Measurements from ENCODE around the gene HIVEP2.

Gene HIVEP2

DNA sequence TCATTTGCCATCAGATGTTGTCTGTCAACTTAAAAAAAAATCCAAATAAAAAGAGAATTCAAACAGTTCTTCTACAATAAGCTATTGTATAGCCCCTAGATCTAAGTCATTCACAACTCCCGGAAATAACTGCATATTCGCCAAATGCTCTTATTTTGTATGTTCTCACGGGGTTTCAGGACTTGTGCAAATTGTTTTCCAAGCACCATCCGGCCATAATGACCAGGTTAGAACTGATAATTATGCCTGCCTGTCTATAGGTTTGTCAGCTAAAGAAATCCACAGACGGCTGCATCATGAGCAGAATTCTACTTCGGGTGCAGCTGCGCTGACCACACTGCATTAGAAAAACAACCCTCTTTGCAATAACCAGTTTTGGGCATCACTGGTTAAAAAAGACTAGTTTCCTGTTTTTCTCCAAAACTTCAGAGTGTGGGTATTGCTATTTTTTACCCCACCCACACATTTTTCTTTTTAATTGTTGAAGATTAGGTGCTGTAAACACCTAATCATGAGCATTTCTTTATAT lies 87.7 kb downstream of the HIVEP2 start:
- no peak for DNase-seq

GRCh38 chr6:142856624-142857232 lies 88.2 kb downstream of the HIVEP2 start:
- DNase-seq: no peak

- DNase-seq: no peak
Observed at GRCh38 chr6:142855893-142856623, 88.9 kb downstream of the HIVEP2 start.

- no peak for DNase-seq
Observed at GRCh38 chr6:142854589-142855488, 90.1 kb downstream of the HIVEP2 start.

- DNase-seq: no peak
Observed at GRCh38 chr6:142853244-142854180, 91.5 kb downstream of the HIVEP2 start.

GRCh38 chr6:142851601-142852000 lies 93.4 kb downstream of the HIVEP2 start:
- DNase-seq: no peak

GRCh38 chr6:142850679-142851423 lies 94.1 kb downstream of the HIVEP2 start:
- no peak for DNase-seq

GRCh38 chr6:142848976-142849375 lies 96.0 kb downstream of the HIVEP2 start:
- DNase-seq: no peak

GRCh38 chr6:142848156-142848555 lies 96.8 kb downstream of the HIVEP2 start:
- DNase-seq: no peak

DNA sequence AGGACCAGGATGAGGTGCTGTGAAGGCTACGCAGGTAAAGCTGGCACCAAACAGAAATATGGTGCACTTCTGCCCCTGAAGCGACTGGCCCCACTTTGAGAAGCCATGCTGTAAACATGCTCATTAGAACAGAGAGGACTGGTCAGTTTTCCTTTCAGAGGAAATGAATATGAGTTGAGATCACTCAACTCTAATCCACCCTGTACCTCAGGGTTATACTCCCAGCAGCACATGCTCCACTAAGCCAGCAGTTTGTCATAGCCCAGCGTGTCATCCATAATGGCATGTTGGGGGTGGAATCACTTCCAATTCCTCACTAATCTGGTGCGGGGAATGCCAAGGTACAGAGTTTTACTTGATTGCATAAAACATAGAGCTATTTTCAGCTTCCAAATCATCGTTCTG lies 98.1 kb downstream of the HIVEP2 start:
- peak; percentile 47 for DNase-seq

DNA sequence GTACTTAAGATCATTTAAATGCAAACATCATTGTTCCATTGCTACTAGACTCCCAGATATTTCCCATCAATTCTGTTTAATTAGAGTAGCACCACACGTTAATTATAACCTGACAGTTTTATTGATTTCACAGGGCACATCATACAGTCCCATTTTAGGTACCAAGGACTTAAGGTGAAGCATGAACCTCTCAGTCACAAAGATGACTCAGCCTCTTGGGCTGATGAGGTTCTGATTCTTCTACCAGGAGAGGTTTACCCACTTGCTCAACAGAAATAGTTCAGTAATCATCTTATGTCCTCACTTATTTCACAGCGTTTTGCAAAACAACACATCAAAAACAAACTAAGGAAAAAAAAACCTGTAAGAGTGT lies 98.5 kb downstream of the HIVEP2 start:
- peak; percentile 16 for DNase-seq

DNA sequence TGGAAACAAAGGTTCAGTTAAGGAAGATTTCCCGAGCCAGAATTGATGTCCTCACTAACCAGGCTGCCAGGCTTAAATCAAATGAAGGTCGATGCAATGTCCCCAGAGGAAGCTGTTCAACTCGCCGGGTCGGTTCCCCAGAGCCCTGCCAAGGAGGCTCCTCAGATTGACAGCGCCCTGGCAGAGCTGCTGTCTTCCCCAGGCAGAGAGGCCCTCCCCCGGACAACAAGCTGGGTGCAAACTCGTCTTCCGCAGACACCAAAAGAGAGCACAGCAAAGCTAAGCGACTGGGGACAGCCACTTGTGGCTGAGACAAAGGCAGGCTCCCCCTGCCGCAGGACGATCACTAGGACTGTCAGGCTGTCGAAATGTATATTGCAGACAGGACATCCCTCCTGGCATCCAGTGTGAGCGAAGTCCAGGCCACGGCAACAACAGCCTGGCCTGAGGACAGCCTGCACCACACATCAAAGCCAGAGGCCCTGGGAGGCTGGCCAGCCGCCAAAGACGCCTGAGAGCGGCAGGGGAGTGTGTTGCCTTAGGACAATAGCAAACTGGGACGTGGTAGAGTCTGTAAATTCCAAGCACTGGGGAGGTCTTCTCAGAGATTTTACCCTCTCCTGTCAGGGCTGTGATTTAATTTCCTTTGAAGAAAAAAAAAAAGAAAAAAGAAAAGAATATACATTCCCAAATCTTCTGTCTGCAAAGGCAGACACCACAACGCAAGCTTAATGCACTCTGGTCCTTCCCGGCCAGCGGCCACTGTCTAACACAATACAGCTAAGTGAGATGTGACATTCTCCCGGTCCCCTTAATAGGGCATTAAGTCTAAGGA lies 99.1 kb downstream of the HIVEP2 start:
- peak; percentile 89 for DNase-seq

DNA sequence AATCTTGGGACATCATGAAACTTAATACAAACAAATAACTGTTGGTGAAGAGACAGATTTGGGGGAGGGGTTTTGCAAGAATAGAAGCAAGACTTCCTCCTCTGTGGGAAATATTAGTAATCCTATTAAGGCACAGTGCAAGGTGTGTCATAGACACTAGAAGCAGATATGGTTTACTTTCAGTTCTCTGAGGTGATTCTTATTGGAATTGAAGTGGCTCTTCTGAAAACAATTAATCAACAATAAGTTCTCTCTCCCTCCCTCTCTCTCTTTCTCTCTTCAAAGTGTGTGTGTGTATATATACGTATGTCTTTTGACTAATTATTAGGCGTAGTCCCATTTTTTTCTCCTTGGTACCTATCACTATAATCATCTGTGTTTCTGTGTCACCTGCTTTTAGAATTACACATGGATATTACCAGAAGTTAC lies 99.8 kb downstream of the HIVEP2 start:
- DNase-seq: peak; percentile 31

DNA sequence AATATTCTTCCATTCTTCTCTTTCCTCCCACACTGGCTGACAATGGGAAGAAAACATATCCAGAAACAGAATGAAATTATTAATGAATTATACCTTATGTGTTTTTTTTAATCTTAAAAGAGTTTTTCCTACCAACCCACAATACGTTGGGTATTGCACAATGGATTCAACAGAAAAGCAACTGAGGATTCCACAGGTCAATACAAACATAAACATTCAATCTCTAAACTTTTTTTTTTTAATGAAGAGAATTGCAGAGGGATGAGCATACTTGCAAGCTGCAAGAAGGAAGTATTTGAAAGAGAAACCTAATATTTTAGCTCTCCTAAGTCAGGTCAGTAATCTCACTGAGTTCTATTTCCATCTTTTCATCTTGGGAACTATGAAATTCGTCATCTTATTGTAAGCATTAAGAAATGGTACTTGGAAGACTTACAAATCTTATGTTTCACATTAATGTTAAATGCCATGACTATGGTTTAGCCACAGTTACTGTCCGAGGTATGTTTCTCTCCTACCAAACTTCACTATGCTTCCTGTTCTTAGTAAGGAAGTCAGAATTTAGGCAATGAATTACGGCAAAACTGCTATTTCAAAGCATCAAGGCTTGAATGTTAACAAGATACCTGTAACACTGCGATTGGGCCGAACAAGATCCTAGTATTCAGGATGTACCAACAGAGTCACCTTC lies 100.8 kb downstream of the HIVEP2 start:
- no peak for DNase-seq

DNA sequence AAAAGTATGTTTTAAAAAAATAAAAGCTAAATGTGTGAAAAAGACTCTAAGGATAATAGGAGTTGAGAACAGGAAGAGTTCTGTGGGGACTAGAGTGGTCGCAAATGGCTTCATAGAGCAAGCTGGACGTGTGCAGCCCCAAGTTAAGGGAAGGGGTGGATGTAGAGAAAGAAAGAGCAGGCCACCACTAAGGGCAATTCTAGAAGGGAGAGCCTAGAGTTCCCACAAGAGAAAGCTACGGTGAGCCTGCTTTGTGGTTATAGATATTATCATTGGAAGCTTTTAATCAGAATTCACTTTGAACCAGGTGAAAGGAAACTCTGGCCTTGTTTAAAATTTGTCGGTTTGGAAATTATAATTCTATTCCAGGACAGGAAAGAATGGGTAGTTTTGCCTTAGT lies 101.6 kb downstream of the HIVEP2 start:
- DNase-seq: no peak

GRCh38 chr6:142842418-142843261 lies 102.3 kb downstream of the HIVEP2 start:
- no peak for DNase-seq

- DNase-seq: no peak
Observed at GRCh38 chr6:142841915-142842314, 103.1 kb downstream of the HIVEP2 start.

DNA sequence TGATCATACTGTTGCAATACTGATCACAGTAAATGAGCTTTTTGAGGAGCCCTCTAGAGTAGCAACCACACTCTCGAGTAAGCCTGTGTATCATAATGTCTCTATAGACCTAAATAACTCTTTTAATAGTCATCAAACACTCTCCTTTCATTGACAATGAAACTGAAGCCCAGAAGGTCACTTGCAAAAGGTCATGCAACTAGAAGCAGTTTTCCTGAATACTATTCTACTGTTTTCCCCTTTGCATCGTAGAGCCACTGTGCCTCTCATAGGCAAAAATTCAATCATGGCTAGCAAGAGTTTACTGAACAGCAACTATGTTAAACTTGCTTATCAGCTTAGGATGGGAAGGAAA lies 105.3 kb downstream of the HIVEP2 start:
- no peak for DNase-seq
